Upper lobe of left lung (tissue), 6 donors: ENCODE data around the gene BBS4. TPM values are rescaled to one million over a fixed set of nuclear protein-coding genes. Genes with fewer than 3 reads are reported as not detected.

Experiments
- ATAC-seq, 2 donors: fragments of 200-7000 bp; cut with Tn5 transposase; one replicate each; pipeline ENCODE4 v1.9.1; 2022; ENCODE audit warnings: mild to moderate bottlenecking in 2 of 2, moderate library complexity in 2 of 2; ENCODE audit not compliant: low FRiP score in 2 of 2
- DNase-seq, 2 donors: peaks; one replicate each; pipeline ENCODE4 v3.0.0-alpha.2; 2019 to 2020
- H3K27ac ChIP-seq, 4 donors: fragments of 200-600 bp; sonication (generic); one replicate each; pipeline ENCODE4 v1.5.1; 2016 to 2019
- H3K27me3 ChIP-seq, 4 donors: fragments of 200-600 bp; sonication (generic); one replicate each; pipeline ENCODE4 v1.5.1; 2017 to 2019
- H3K36me3 ChIP-seq, 4 donors: fragments of 200-600 bp; sonication (generic); one replicate each; pipeline ENCODE4 v1.5.1; 2016 to 2019
- H3K4me1 ChIP-seq, 4 donors: fragments of 200-600 bp; sonication (generic); one replicate each; pipeline ENCODE4 v1.5.1; 2018 to 2019
- H3K4me3 ChIP-seq, 4 donors: fragments of 200-600 bp; sonication (generic); one replicate each; pipeline ENCODE4 v1.5.1; 2017 to 2019; ENCODE audit warnings: mild to moderate bottlenecking in 2 of 4, moderate library complexity in 1 of 4
- H3K9me3 ChIP-seq, 4 donors: fragments of 200-600 bp; sonication (generic); one replicate each; pipeline ENCODE4 v1.5.1; 2018 to 2019
- CTCF ChIP-seq, 6 experiments: fragments of 450-650 bp in 4 of 6; fragments of 200-600 bp in 2 of 6; sonication (generic) in 2 of 6; IDR thresholded peaks; one replicate each; pipeline ENCODE4 v1.5.1; 2016 to 2019; ENCODE audit warnings: antibody characterized with exemption in 6 of 6
- EP300 ChIP-seq, 4 donors: sonication (generic); formaldehyde crosslinking; IDR thresholded peaks; one replicate each; pipeline ENCODE4 v1.5.1; 2017; ENCODE audit warnings: antibody characterized with exemption in 4 of 4, control low read depth in 2 of 4
- POLR2A ChIP-seq, 4 donors: fragments of 450-650 bp; IDR thresholded peaks; one replicate each; pipeline ENCODE4 v1.5.1; 2016 to 2017; ENCODE audit warnings: antibody characterized with exemption in 4 of 4, mild to moderate bottlenecking in 2 of 4
- POLR2AphosphoS5 ChIP-seq, 2 donors: sonication (generic); formaldehyde crosslinking; IDR thresholded peaks; one replicate each; pipeline ENCODE4 v1.5.1; 2017; ENCODE audit warnings: antibody characterized with exemption in 2 of 2
- WGBS, 2 donors: methylation state at CpG; one replicate each; pipeline ENCODE4 v1.1.5; 2017 to 2018; 5-methylcytosine and 5-hydroxymethylcytosine counted together
- total RNA-seq, 6 donors: library from RNA; depleted of rRNA in 4 of 6; stranded (reverse); fragments of >200 nt in 4 of 6; gene quantifications; one replicate each; pipeline versions ENCODE4 v1.1.0 to v1.2.1, GENCODE V29; 2016 to 2021
- donor health status: DM: no; HTN: no; CAD: no; lungs with moderate emphysema.
- donor health status: DM: no; HTN: yes; CAD: no; lungs with severe emphysema.

BBS4 gene
- total RNA-seq, 6 donors from 2014 or later: 16.3 to 78.6 (median 27.7) TPM

GRCh38 chr15:72740219-72740618, 54.2 kb downstream of the BBS4 start:
- ATAC-seq: no peak
- DNase-seq: no peak
- no peak overlapping the region for H3K27ac ChIP-seq
- no peaks in the 10 kb centered on the region for H3K27me3 ChIP-seq
- H3K36me3 ChIP-seq: peaks cover 0 to 56% (median 24%) of the 10 kb centered on the region in 4 donors
- H3K4me3 ChIP-seq: no peak overlapping the region
- no peaks in the 10 kb centered on the region for H3K9me3 ChIP-seq
- TF ChIP-seq CTCF (IDR thresholded peaks at IDR 0.05) (no peak), POLR2AphosphoS5 (IDR thresholded peaks at IDR 0.05) (no peak), POLR2A (IDR thresholded peaks at IDR 0.05) (no peak), EP300 (IDR thresholded peaks at IDR 0.05) (no peak)
- WGBS, 2 donors: 66 to 68% methylated on average over 1 of the region's 1 CpG
- peaks cover 0 to 3% (median 0%) of the 10 kb centered on the region in 4 donors for H3K4me1 ChIP-seq

GRCh38 chr15:72749700-72750099, 63.7 kb downstream of the BBS4 start:
- no peaks in the 10 kb centered on the region for H3K27me3 ChIP-seq
- 95 to 96% methylated on average over 2 of the region's 2 CpGs for WGBS, 2 donors
- peaks cover 15 to 52% (median 32%) of the 10 kb centered on the region in 4 donors for H3K36me3 ChIP-seq
- H3K4me1 ChIP-seq: peaks cover 0 to 4% (median 3%) of the 10 kb centered on the region in 4 donors
- no peak overlapping the region for H3K4me3 ChIP-seq
- DNase-seq (no peak), ATAC-seq (no peak)
- H3K27ac ChIP-seq: no peak overlapping the region
- no peaks in the 10 kb centered on the region for H3K9me3 ChIP-seq
- no peak for TF ChIP-seq POLR2AphosphoS5 (IDR thresholded peaks at IDR 0.05)

- H3K9me3 ChIP-seq: no peaks in the 10 kb centered on the region
- TF ChIP-seq EP300 (IDR thresholded peaks at IDR 0.05): no peak
- no peak for TF ChIP-seq POLR2A (IDR thresholded peaks at IDR 0.05)
- TF ChIP-seq POLR2AphosphoS5 (IDR thresholded peaks at IDR 0.05): no peak
- TF ChIP-seq CTCF (IDR thresholded peaks at IDR 0.05): no peak
- peak in 1 of 2 donors; percentile 43 for DNase-seq
- ATAC-seq: peak; percentile 61 to 74
- H3K36me3 ChIP-seq: peaks cover 25 to 74% (median 52%) of the 10 kb centered on the region in 4 donors
- no peaks in the 10 kb centered on the region for H3K27me3 ChIP-seq
- no peak overlapping the region for H3K4me3 ChIP-seq
- no peak overlapping the region for H3K27ac ChIP-seq
- WGBS, 2 donors: 56 to 70% methylated on average over 9 of the region's 9 CpGs
- peaks cover 0 to 4% (median 3%) of the 10 kb centered on the region in 4 donors for H3K4me1 ChIP-seq
These were observed 65.9 kb downstream of the BBS4 start for GRCh38 chr15:72751751-72752455.

GRCh38 chr15:72754096-72754495, 68.1 kb downstream of the BBS4 start:
- Histone ChIP-seq H3K27me3 (no peaks in the 10 kb centered on the region), H3K4me1 (peaks cover 0 to 4% (median 3%) of the 10 kb centered on the region in 4 donors), H3K27ac (no peak overlapping the region), H3K4me3 (no peak overlapping the region), H3K36me3 (peaks cover 25 to 94% (median 67%) of the 10 kb centered on the region in 4 donors), H3K9me3 (no peaks in the 10 kb centered on the region)
- no peak for TF ChIP-seq CTCF (IDR thresholded peaks at IDR 0.05)
- no peak for TF ChIP-seq EP300 (IDR thresholded peaks at IDR 0.05)
- TF ChIP-seq POLR2AphosphoS5 (IDR thresholded peaks at IDR 0.05): no peak
- TF ChIP-seq POLR2A (IDR thresholded peaks at IDR 0.05): no peak
- ATAC-seq (no peak), DNase-seq (peak in 1 of 2 donors; percentile 52)
- WGBS, 2 donors: 96 to 99% methylated on average over 6 of the region's 6 CpGs

- ATAC-seq: peak in 1 of 2 donors; percentile 69
- H3K4me3 ChIP-seq: no peak overlapping the region
- TF ChIP-seq POLR2A (IDR thresholded peaks at IDR 0.05): no peak
- no peak for TF ChIP-seq EP300 (IDR thresholded peaks at IDR 0.05)
- no peak for TF ChIP-seq CTCF (IDR thresholded peaks at IDR 0.05)
- TF ChIP-seq POLR2AphosphoS5 (IDR thresholded peaks at IDR 0.05): no peak
- DNase-seq: no peak
- WGBS, 2 donors: 80 to 84% methylated on average over 1 to 3 of the region's 3 CpGs
- no peaks in the 10 kb centered on the region for H3K9me3 ChIP-seq
- no peaks in the 10 kb centered on the region for H3K27me3 ChIP-seq
- H3K4me1 ChIP-seq: no peaks in the 10 kb centered on the region
- no peak overlapping the region for H3K27ac ChIP-seq
- H3K36me3 ChIP-seq: peaks cover 32 to 96% (median 66%) of the 10 kb centered on the region in 4 donors
These were observed 72.2 kb downstream of the BBS4 start for GRCh38 chr15:72758182-72758581.
